ENCODE data around the gene RERE.

DNA sequence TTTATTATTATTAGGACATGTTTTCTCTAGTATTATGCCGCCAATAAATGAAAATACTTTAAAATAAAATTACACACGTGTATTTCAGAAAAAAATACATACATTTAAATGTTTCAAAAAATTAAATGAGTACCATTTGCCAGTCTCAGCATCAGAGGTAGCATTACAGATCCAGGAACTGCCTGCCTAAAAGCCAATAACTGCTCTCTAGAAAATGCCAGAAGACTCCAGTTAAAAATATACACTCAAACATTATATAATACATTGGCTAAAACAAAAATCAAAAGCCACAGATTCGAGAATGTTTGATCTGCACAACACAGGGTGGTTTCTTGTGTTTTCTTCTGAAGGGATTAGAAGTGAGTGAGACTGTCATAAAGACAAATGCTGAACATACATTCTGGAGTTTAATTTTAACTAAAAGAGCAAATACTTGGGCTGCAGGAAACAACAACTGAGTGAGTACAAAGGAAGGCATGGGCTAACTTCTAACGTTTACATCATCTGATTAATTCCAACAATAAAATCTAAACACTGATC, 105.5 kb downstream of the RERE start:
- TF ChIP-seq POLR2A (IDR thresholded peaks at IDR 0.05) = no peak
- TF ChIP-seq, protein P1, sequence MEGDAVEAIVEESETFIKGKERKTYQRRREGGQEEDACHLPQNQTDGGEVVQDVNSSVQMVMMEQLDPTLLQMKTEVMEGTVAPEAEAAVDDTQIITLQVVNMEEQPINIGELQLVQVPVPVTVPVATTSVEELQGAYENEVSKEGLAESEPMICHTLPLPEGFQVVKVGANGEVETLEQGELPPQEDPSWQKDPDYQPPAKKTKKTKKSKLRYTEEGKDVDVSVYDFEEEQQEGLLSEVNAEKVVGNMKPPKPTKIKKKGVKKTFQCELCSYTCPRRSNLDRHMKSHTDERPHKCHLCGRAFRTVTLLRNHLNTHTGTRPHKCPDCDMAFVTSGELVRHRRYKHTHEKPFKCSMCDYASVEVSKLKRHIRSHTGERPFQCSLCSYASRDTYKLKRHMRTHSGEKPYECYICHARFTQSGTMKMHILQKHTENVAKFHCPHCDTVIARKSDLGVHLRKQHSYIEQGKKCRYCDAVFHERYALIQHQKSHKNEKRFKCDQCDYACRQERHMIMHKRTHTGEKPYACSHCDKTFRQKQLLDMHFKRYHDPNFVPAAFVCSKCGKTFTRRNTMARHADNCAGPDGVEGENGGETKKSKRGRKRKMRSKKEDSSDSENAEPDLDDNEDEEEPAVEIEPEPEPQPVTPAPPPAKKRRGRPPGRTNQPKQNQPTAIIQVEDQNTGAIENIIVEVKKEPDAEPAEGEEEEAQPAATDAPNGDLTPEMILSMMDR (IDR thresholded peaks at IDR 0.05) = no peak

Data from body of pancreas (tissue), 4 donors.